H1 (cell line): ENCODE measurements around the gene CARF. TPM values are rescaled to one million over a fixed set of nuclear protein-coding genes. Genes with fewer than 3 reads are reported as not detected.
A peak's percentile ranks its signal among the peaks of the same experiment; 100 is the strongest.

ENCODE experiments used
- CTCF ChIA-PET: fragments of 300-600 bp; sonication (Branson Sonifier 250); formaldehyde crosslinking; loops from one replicate; lab custom pipeline; 2021; ENCODE audit not compliant: partially characterized antibody; lab: Charles Lee
- POLR2A ChIA-PET: fragments of 300-600 bp; sonication (Branson Sonifier 250); formaldehyde crosslinking; loops from one replicate; lab custom pipeline; 2021; ENCODE audit warnings: inconsistent platforms; ENCODE audit not compliant: partially characterized antibody; lab: Charles Lee
- DNase-seq, 2 experiments: peaks; one replicate each; pipeline versions ENCODE4 v3.0.0 to v3.0.0-alpha.2; 2010 to 2022; ENCODE audit warnings: low spot score in 2 of 2, low read depth in 1 of 2, mixed read lengths in 1 of 2
- FAIRE-seq: peaks from 2 replicates; lab custom pipeline; 2011; peaks lifted over from hg19 to GRCh38; lab: Jason Lieb, UNC
- H2AFZ ChIP-seq: 2 replicates; pipeline ENCODE4 v1.8.1; 2012; ENCODE audit warnings: low read length, inconsistent platforms
- H2AK5ac ChIP-seq: 2 replicates; pipeline ENCODE4 v1.6.1; 2013; ENCODE audit warnings: low read depth, low read length
- H2BK120ac ChIP-seq: replicated peaks from 2 replicates; pipeline ENCODE3; 2013; ENCODE audit warnings: low read depth, low read length, inconsistent platforms
- H2BK12ac ChIP-seq: 2 replicates; pipeline ENCODE4 v1.6.1; 2013; ENCODE audit warnings: low read depth, low read length
- H2BK15ac ChIP-seq: 2 replicates; pipeline ENCODE4 v1.6.1; 2013; ENCODE audit warnings: low read length
- H2BK20ac ChIP-seq: 2 replicates; pipeline ENCODE4 v1.6.1; 2013; ENCODE audit warnings: low read length
- H2BK5ac ChIP-seq: 2 replicates; pipeline ENCODE4 v1.6.1; 2013; ENCODE audit warnings: low read depth, low read length
- H3K14ac ChIP-seq: 2 replicates; pipeline ENCODE4 v1.6.1; 2013; ENCODE audit warnings: inconsistent platforms; ENCODE audit not compliant: insufficient read length
- H3K18ac ChIP-seq: 2 replicates; pipeline ENCODE4 v1.6.1; 2013; ENCODE audit warnings: low read length; ENCODE audit errors: extremely low read depth
- H3K23ac ChIP-seq: 2 replicates; pipeline ENCODE4 v1.6.1; 2013; ENCODE audit warnings: inconsistent platforms; ENCODE audit not compliant: insufficient read length
- H3K23me2 ChIP-seq: 2 replicates; pipeline ENCODE4 v1.6.1; 2013; ENCODE audit warnings: low read depth, low read length
- H3K27ac ChIP-seq: 2 replicates; pipeline ENCODE4 v1.6.1; 2011; ENCODE audit warnings: low read depth, low read length, inconsistent platforms
- H3K27me3 ChIP-seq, 4 experiments: replicated peaks in 1 of 4; 1 replicate in 1 of 4; 2 replicates in 3 of 4; pipeline versions ENCODE4 v1.6.1 to v1.8.1; 2011 to 2013; ENCODE audit warnings: low read length in 3 of 4, mild to moderate bottlenecking in 3 of 4, inconsistent platforms in 2 of 4, mixed read lengths in 2 of 4, moderate library complexity in 1 of 4; ENCODE audit not compliant: control insufficient read depth in 3 of 4, insufficient read depth in 3 of 4; ENCODE audit errors: extremely low read depth in 1 of 4
- H3K36me3 ChIP-seq, 4 experiments: 2 replicates each; pipeline versions ENCODE4 v1.6.1 to v1.8.1; 2011 to 2013; ENCODE audit warnings: mild to moderate bottlenecking in 4 of 4, low read length in 3 of 4, moderate library complexity in 2 of 4, control low read depth in 1 of 4, inconsistent platforms in 1 of 4; ENCODE audit not compliant: insufficient read depth in 4 of 4, control insufficient read depth in 2 of 4
- H3K4ac ChIP-seq: replicated peaks from 2 replicates; pipeline ENCODE3; 2013; ENCODE audit warnings: low read length, low read depth, mixed read lengths, inconsistent platforms; ENCODE audit not compliant: insufficient read length
- H3K4me1 ChIP-seq, 4 experiments: replicated peaks in 1 of 4; 1 replicate in 1 of 4; 2 replicates in 3 of 4; pipeline versions ENCODE4 v1.6.1 to v1.8.1; 2011 to 2013; ENCODE audit warnings: low read length in 3 of 4, inconsistent platforms in 2 of 4, mixed read lengths in 1 of 4; ENCODE audit not compliant: insufficient read depth in 4 of 4, control insufficient read depth in 3 of 4
- H3K4me2 ChIP-seq, 2 experiments: 2 replicates each; pipeline versions ENCODE4 v1.6.1 to v1.8.1; 2011 to 2013; ENCODE audit warnings: low read depth in 2 of 2, low read length in 2 of 2, control low read depth in 1 of 2, inconsistent platforms in 1 of 2, mild to moderate bottlenecking in 1 of 2; ENCODE audit not compliant: insufficient read depth in 1 of 2
- H3K4me3 ChIP-seq, 4 experiments: fragments of 200-600, 300-600 bp in 1 of 4; sonication (generic), shearing (Covaris generic), sonication (Bioruptor Twin) in 1 of 4; 2 replicates each; pipeline versions ENCODE4 v1.5.1 to v1.8.1; 2011 to 2016; ENCODE audit warnings: low read length in 4 of 4, low read depth in 3 of 4, control low read depth in 2 of 4, inconsistent platforms in 2 of 4, mild to moderate bottlenecking in 2 of 4, mixed read lengths in 1 of 4, moderate library complexity in 1 of 4; ENCODE audit not compliant: insufficient read depth in 2 of 4; ENCODE audit errors: extremely low read depth in 1 of 4
- H3K56ac ChIP-seq: replicated peaks from 2 replicates; pipeline ENCODE3; 2013; ENCODE audit warnings: low read depth, mild to moderate bottlenecking, mixed read lengths, low read length, inconsistent platforms; ENCODE audit not compliant: insufficient read length
- H3K79me1 ChIP-seq: 2 replicates; pipeline ENCODE4 v1.6.1; 2013; ENCODE audit warnings: low read depth, low read length, control low read depth
- H3K79me2 ChIP-seq, 2 experiments: 2 replicates each; pipeline versions ENCODE4 v1.6.1 to v1.8.1; 2012 to 2013; ENCODE audit warnings: low read length in 2 of 2, mild to moderate bottlenecking in 2 of 2, inconsistent platforms in 1 of 2; ENCODE audit not compliant: insufficient read depth in 2 of 2, control insufficient read depth in 1 of 2
- H3K9ac ChIP-seq, 4 experiments: replicated peaks in 1 of 4; 1 replicate in 1 of 4; 2 replicates in 3 of 4; pipeline versions ENCODE4 v1.6.1 to v1.8.1; 2011 to 2013; ENCODE audit warnings: low read depth in 3 of 4, low read length in 3 of 4, control low read depth in 2 of 4, mild to moderate bottlenecking in 2 of 4, moderate library complexity in 2 of 4, inconsistent platforms in 1 of 4; ENCODE audit errors: extremely low read depth in 1 of 4
- H3K9me3 ChIP-seq, 2 experiments: 2 replicates each; pipeline versions ENCODE4 v1.6.1 to v1.8.1; 2012 to 2013; ENCODE audit warnings: mild to moderate bottlenecking in 2 of 2, moderate library complexity in 2 of 2, control low read depth in 1 of 2, inconsistent platforms in 1 of 2, low read depth in 1 of 2, low read length in 1 of 2, mixed read lengths in 1 of 2; ENCODE audit not compliant: insufficient read depth in 2 of 2
- H4K20me1 ChIP-seq, 2 experiments: replicated peaks in 1 of 2; 2 replicates each; pipeline versions ENCODE3 to v1.8.1; 2011 to 2013; ENCODE audit warnings: inconsistent platforms in 2 of 2, low read length in 2 of 2, mild to moderate bottlenecking in 1 of 2; ENCODE audit not compliant: insufficient read depth in 2 of 2, control insufficient read depth in 1 of 2
- H4K5ac ChIP-seq: 2 replicates; pipeline ENCODE4 v1.6.1; 2013; ENCODE audit warnings: low read length, low read depth, mixed read lengths, inconsistent platforms; ENCODE audit not compliant: insufficient read length
- H4K8ac ChIP-seq: 2 replicates; pipeline ENCODE4 v1.8.0; 2013; ENCODE audit warnings: mild to moderate bottlenecking, moderate library complexity, low read length, inconsistent platforms; ENCODE audit not compliant: insufficient read depth; ENCODE audit errors: extremely low read depth
- H4K91ac ChIP-seq: replicated peaks from 2 replicates; pipeline ENCODE3; 2013; ENCODE audit warnings: low read length, mixed read lengths, inconsistent platforms; ENCODE audit not compliant: insufficient read length
- BRCA1 ChIP-seq: IDR thresholded peaks from 2 replicates; pipeline ENCODE4 v1.6.1; 2012; ENCODE audit warnings: low read depth, low read length, improper control_type of control experiment
- CHD1 ChIP-seq: IDR thresholded peaks from 2 replicates; pipeline ENCODE4 v1.6.1; 2012; ENCODE audit warnings: low read depth, low read length, improper control_type of control experiment
- CTBP2 ChIP-seq: IDR thresholded peaks from 2 replicates; pipeline ENCODE4 v1.7.0; 2011; ENCODE audit warnings: borderline replicate concordance, mild to moderate bottlenecking, moderate library complexity, mixed read lengths, low read length; ENCODE audit not compliant: insufficient read depth, insufficient read length
- PHF8 ChIP-seq: fragments of 200-600 bp; sonication (generic); conservative IDR thresholded peaks from 2 replicates; pipeline ENCODE4 v1.7.1; 2012; ENCODE audit warnings: low read depth, mild to moderate bottlenecking, inconsistent platforms, low read length, moderate library complexity
- SAP30 ChIP-seq: fragments of 300-600 bp; sonication (generic); IDR thresholded peaks from 2 replicates; pipeline ENCODE4 v1.7.1; 2012; ENCODE audit warnings: low read length, moderate library complexity, mild to moderate bottlenecking, inconsistent platforms; ENCODE audit not compliant: insufficient read depth, insufficient replicate concordance
- WGBS, 2 experiments: shearing (Covaris generic) in 1 of 2; methylation state at CpG; one replicate each; pipeline versions ENCODE4 v1.1.6 to v1.1.7; 2013 to 2015; ENCODE audit warnings: low lambda C conversion rate in 2 of 2, mixed read lengths in 2 of 2, inconsistent platforms in 1 of 2, low coverage in 1 of 2, missing lambda C conversion rate in 1 of 2; ENCODE audit not compliant: insufficient replicate concordance in 2 of 2, insufficient coverage in 1 of 2, insufficient read length in 1 of 2; ENCODE audit errors: extremely low coverage in 1 of 2, missing lambda C conversion rate in 1 of 2; 5-methylcytosine and 5-hydroxymethylcytosine counted together
- polyA plus RNA-seq, 7 experiments: library from polyadenylated mRNA; depleted of rRNA in 3 of 7; stranded (reverse) in 5 of 7; unstranded in 2 of 7; fragments of >200 nt in 5 of 7; fragments of 200-250 nt in 2 of 7; gene quantifications; 1 replicate in 5 of 7; 2 replicates in 1 of 7; 4 replicates in 1 of 7; pipeline versions ENCODE4 v1.2.1 to v1.2.3, GENCODE V29; 2011 to 2013; ENCODE audit warnings: missing spikeins in 2 of 7, mixed read lengths in 2 of 7
- total RNA-seq: library from RNA; stranded (reverse); fragmentation: NEBNext Ultra II Directional; extraction: Animal tissue kit (Norgen Biotek cat#: 25700); gene quantifications from 2 replicates; pipeline ENCODE4 v1.2.1, GENCODE V29; 2021

Gene CARF
- total and polyA plus RNA-seq, 2 of the 8 experiments (the other 6 are each of a cell fraction or from before 2014, with no cell fraction given): 2.0 to 2.6 TPM

- Histone ChIP-seq H3K18ac (peak overlapping the region; percentile 99), H3K9me3 (no peaks in the 10 kb centered on the region), H3K14ac (no peak overlapping the region), H3K4me1 (no peaks in the 10 kb centered on the region; a peak in 1 of 7 replicates), H3K4ac (peak overlapping the region; percentile 99), H3K4me2 (peak overlapping the region; percentile 58 to 79), H3K23me2 (no peaks in the 10 kb centered on the region; the same call in 1 of the 2 replicates), H2BK5ac (peak overlapping the region; percentile 98), H3K27ac (peak overlapping the region; percentile 74), H3K4me3 (peak overlapping the region; percentile 96 to 99 (median 98)), H2BK15ac (peak overlapping the region; percentile 89; the same call in 1 of the 2 replicates), H4K91ac (peak overlapping the region; percentile 75), H2BK12ac (peak overlapping the region; percentile 94; the same call in 1 of the 2 replicates), H3K36me3 (peaks cover 0 to 15% (median 3%) of the 10 kb centered on the region in 4 experiments; a peak in 2 of 8 replicates), H3K79me1 (peaks cover 3% of the 10 kb centered on the region), H3K23ac (no peak overlapping the region), H2AK5ac (peak overlapping the region; percentile 95; the same call in 1 of the 2 replicates), H2BK20ac (peak overlapping the region; percentile 83; the same call in 1 of the 2 replicates), H4K8ac (peak overlapping the region; percentile 88; the same call in 1 of the 2 replicates), H4K20me1 (peaks cover 2% of the 10 kb centered on the region in 2 experiments), H2BK120ac (peak overlapping the region; percentile 75), H2AFZ (peak overlapping the region; percentile 99), H3K27me3 (no peaks in the 10 kb centered on the region), H3K79me2 (peaks cover 20 to 53% of the 10 kb centered on the region in 2 experiments), H3K9ac (peak overlapping the region; percentile 90 to 100 (median 94)), H3K56ac (peak overlapping the region; percentile 81), H4K5ac (peak overlapping the region; percentile 79)
- DNase-seq (no peak), FAIRE-seq (no peak)
- WGBS, 2 experiments: 0% methylated on average over 8 of the region's 8 CpGs; no CpG with 5 or more reads in 1 of the 2 experiments
- ChIA-PET POLR2A (interaction anchor here (0.7 to 2.6 kb wide), 21 partner anchors 11 to 417 kb away, joined by 3 to 10 read pairs (median 4); partner anchors contain the start of genes ABI2, CYP20A1, ICA1L and NBEAL1), CTCF (interaction anchor here (0.6 to 1.0 kb wide), 3 partner anchors 176 to 329 kb away, joined by 3 to 4 read pairs (median 3); no protein-coding TSS in a partner anchor)
- TF ChIP-seq SAP30 (peak; percentile 97), CHD1 (0 out of 2 replicates have a peak, but pooled peaks have one; percentile 51), BRCA1 (no peak), CTBP2 (no peak), PHF8 (no peak; the same call in 1 of the 2 replicates)
Measured at GRCh38 chr2:202911203-202911511, 918 bp upstream of the CARF start.
